Measurements from ENCODE around the gene BUB1B. TPM values are rescaled to one million over a fixed set of nuclear protein-coding genes. Genes with fewer than 3 reads are reported as not detected.
"Not testable (repeated sequence)": the region's sequence is repeated elsewhere in the genome, so short reads cannot be mapped to it uniquely, and the experiment has no call there.

BUB1B gene
- total RNA-seq, 2 experiments from 2014 or later: 1.4 to 2.4 TPM

GRCh38 chr15:40161693-40162391, 973 bp downstream of the BUB1B start:
- H3K4me3 ChIP-seq (ENCODE audit: low read length): peak overlapping the region; percentile 78
- intact Hi-C loops (cut with DNase I, micrococcal nuclease): loop anchor here in 1 of 2 experiments (2.0 to 5.0 kb wide), 5 partner anchors 53 to 380 kb away; partner anchors contain the start of genes BMF, EIF2AK4, FSIP1 and KNSTRN

GRCh38 chr15:40162552-40162951, 1.7 kb downstream of the BUB1B start:
- Histone ChIP-seq H3K4me1 (ENCODE audit: insufficient read depth, low read length) (peaks cover 12% of the 10 kb centered on the region), H3K4me3 (ENCODE audit: low read length) (no peak overlapping the region), H3K27ac (ENCODE audit: low read depth in 1 of 2, low read length in 2 of 2) (no peak overlapping the region), H3K36me3 (ENCODE audit: insufficient read depth, low read length) (no peaks in the 10 kb centered on the region), H3K9me3 (ENCODE audit: control insufficient read depth in 1 of 2, insufficient read depth in 1 of 2, low read length in 2 of 2) (no peaks in the 10 kb centered on the region), H3K27me3 (ENCODE audit: control insufficient read depth in 1 of 2, insufficient read depth in 2 of 2, low read length in 2 of 2) (no peaks in the 10 kb centered on the region)
- H3K27me3 Mint-ChIP-seq: no peaks in the 10 kb centered on the region
- ChIA-PET POLR2A (interaction anchor here (0.7 kb wide), 1 partner anchor 11 kb away, joined by 6 read pairs; no protein-coding TSS in a partner anchor), CTCF (no interaction called here)
- H3K36me3 Mint-ChIP-seq (ENCODE audit: low read depth): no peaks in the 10 kb centered on the region
- ATAC-seq (ENCODE audit: poor library complexity) (no peak), DNase-seq (no peak)
- intact Hi-C loops (cut with DNase I, micrococcal nuclease): loop anchor here in 1 of 2 experiments (2.0 to 5.0 kb wide), 4 partner anchors 122 to 380 kb away; partner anchors contain the start of genes EIF2AK4, FSIP1 and KNSTRN
- no peak overlapping the region for H3K27ac Mint-ChIP-seq
- H3K4me1 Mint-ChIP-seq (ENCODE audit: low read depth): no peaks in the 10 kb centered on the region
- H3K9me3 Mint-ChIP-seq: no peaks in the 10 kb centered on the region
- TF ChIP-seq, protein P1, sequence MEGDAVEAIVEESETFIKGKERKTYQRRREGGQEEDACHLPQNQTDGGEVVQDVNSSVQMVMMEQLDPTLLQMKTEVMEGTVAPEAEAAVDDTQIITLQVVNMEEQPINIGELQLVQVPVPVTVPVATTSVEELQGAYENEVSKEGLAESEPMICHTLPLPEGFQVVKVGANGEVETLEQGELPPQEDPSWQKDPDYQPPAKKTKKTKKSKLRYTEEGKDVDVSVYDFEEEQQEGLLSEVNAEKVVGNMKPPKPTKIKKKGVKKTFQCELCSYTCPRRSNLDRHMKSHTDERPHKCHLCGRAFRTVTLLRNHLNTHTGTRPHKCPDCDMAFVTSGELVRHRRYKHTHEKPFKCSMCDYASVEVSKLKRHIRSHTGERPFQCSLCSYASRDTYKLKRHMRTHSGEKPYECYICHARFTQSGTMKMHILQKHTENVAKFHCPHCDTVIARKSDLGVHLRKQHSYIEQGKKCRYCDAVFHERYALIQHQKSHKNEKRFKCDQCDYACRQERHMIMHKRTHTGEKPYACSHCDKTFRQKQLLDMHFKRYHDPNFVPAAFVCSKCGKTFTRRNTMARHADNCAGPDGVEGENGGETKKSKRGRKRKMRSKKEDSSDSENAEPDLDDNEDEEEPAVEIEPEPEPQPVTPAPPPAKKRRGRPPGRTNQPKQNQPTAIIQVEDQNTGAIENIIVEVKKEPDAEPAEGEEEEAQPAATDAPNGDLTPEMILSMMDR (IDR thresholded peaks at IDR 0.05): no peak
- H3K4me3 Mint-ChIP-seq: no peak overlapping the region

More at GRCh38 chr15:40161693-40162391, 973 bp downstream of the BUB1B start:
- Histone ChIP-seq H3K36me3 (ENCODE audit: insufficient read depth, low read length) (no peaks in the 10 kb centered on the region), H3K4me1 (ENCODE audit: insufficient read depth, low read length) (peaks cover 12% of the 10 kb centered on the region), H3K27ac (ENCODE audit: low read depth in 1 of 2, low read length in 2 of 2) (no peak overlapping the region), H3K9me3 (ENCODE audit: control insufficient read depth in 1 of 2, insufficient read depth in 1 of 2, low read length in 2 of 2) (no peaks in the 10 kb centered on the region), H3K27me3 (ENCODE audit: control insufficient read depth in 1 of 2, insufficient read depth in 2 of 2, low read length in 2 of 2) (no peaks in the 10 kb centered on the region)
- Mint-ChIP-seq H3K27ac (no peak overlapping the region), H3K36me3 (ENCODE audit: low read depth) (no peaks in the 10 kb centered on the region), H3K4me3 (no peak overlapping the region), H3K27me3 (no peaks in the 10 kb centered on the region), H3K9me3 (no peaks in the 10 kb centered on the region), H3K4me1 (ENCODE audit: low read depth) (no peaks in the 10 kb centered on the region)
- TF ChIP-seq, protein P1 (IDR thresholded peaks at IDR 0.05): no peak
- ChIA-PET POLR2A (interaction anchor here (0.7 to 1.3 kb wide), 4 partner anchors 11 to 146 kb away, joined by 3 to 6 read pairs (median 4); partner anchors contain the start of gene BMF), CTCF (interaction anchor here (0.8 to 2.8 kb wide), 3 partner anchors 57 to 125 kb away, joined by 3 to 11 read pairs (median 3); no protein-coding TSS in a partner anchor)
- ATAC-seq (ENCODE audit: poor library complexity) (no peak), DNase-seq (no peak)

- H3K4me1 Mint-ChIP-seq (ENCODE audit: low read depth): no peaks in the 10 kb centered on the region
- DNase-seq (no peak), ATAC-seq (ENCODE audit: poor library complexity) (no peak)
- TF ChIP-seq, protein P1 (IDR thresholded peaks at IDR 0.05): no peak
- Histone ChIP-seq H3K27ac (ENCODE audit: low read depth in 1 of 2, low read length in 2 of 2) (no peak overlapping the region), H3K4me3 (ENCODE audit: low read length) (no peak overlapping the region), H3K4me1 (ENCODE audit: insufficient read depth, low read length) (peaks cover 12% of the 10 kb centered on the region), H3K9me3 (ENCODE audit: control insufficient read depth in 1 of 2, insufficient read depth in 1 of 2, low read length in 2 of 2) (no peaks in the 10 kb centered on the region), H3K36me3 (ENCODE audit: insufficient read depth, low read length) (no peaks in the 10 kb centered on the region), H3K27me3 (ENCODE audit: control insufficient read depth in 1 of 2, insufficient read depth in 2 of 2, low read length in 2 of 2) (no peaks in the 10 kb centered on the region)
- no peaks in the 10 kb centered on the region for H3K9me3 Mint-ChIP-seq
- H3K4me3 Mint-ChIP-seq: no peak overlapping the region
- H3K27ac Mint-ChIP-seq: no peak overlapping the region
- CTCF ChIA-PET: interaction anchor here (1.3 kb wide), 1 partner anchor 62 kb away, joined by 3 read pairs; no protein-coding TSS in a partner anchor
- H3K36me3 Mint-ChIP-seq (ENCODE audit: low read depth): no peaks in the 10 kb centered on the region
- intact Hi-C loops (cut with DNase I, micrococcal nuclease): loop anchor here in 1 of 2 experiments (2.0 to 5.0 kb wide), 4 partner anchors 123 to 382 kb away; partner anchors contain the start of genes EIF2AK4, FSIP1 and KNSTRN
- H3K27me3 Mint-ChIP-seq: no peaks in the 10 kb centered on the region
- POLR2A ChIA-PET: no interaction called here
Observed at GRCh38 chr15:40163657-40164416, 3.0 kb downstream of the BUB1B start.

- H3K27me3 Mint-ChIP-seq; H3K36me3 Mint-ChIP-seq (ENCODE audit: low read depth); H3K27ac ChIP-seq (ENCODE audit: low read depth in 1 of 2, low read length in 2 of 2); H3K4me3 Mint-ChIP-seq; H3K4me1 ChIP-seq (ENCODE audit: insufficient read depth, low read length); H3K4me1 Mint-ChIP-seq (ENCODE audit: low read depth); CTCF ChIA-PET; H3K9me3 Mint-ChIP-seq; H3K27me3 ChIP-seq (ENCODE audit: control insufficient read depth in 1 of 2, insufficient read depth in 2 of 2, low read length in 2 of 2); POLR2A ChIA-PET; H3K27ac Mint-ChIP-seq; ATAC-seq (ENCODE audit: poor library complexity); DNase-seq; H3K36me3 ChIP-seq (ENCODE audit: insufficient read depth, low read length); intact Hi-C loops (cut with DNase I, micrococcal nuclease); H3K4me3 ChIP-seq (ENCODE audit: low read length); H3K9me3 ChIP-seq (ENCODE audit: control insufficient read depth in 1 of 2, insufficient read depth in 1 of 2, low read length in 2 of 2): not testable (repeated sequence)
Observed at GRCh38 chr15:40167374-40167773, 6.5 kb downstream of the BUB1B start.

Data from CD4-positive, alpha-beta T cell (primary cell).